Left lung (tissue), 10 donors: ENCODE results near the gene MTREX. TPM values are rescaled to one million over a fixed set of nuclear protein-coding genes. Genes with fewer than 3 reads are reported as not detected.

Experiments used
- ATAC-seq: fragments of 200-7000 bp; cut with Tn5 transposase; one replicate; pipeline ENCODE4 v1.9.1; 2020; ENCODE audit warnings: moderate library complexity
- DNase-seq, 4 donors: peaks; one replicate each; pipeline ENCODE4 v3.0.0-alpha.2; 2013 to 2020
- H3K27ac ChIP-seq, 2 donors: fragments of 200-600 bp; sonication (generic) in 1 of 2; one replicate each; pipeline versions ENCODE4 v1.5.0 to v1.8.0; 2020 to 2021
- H3K27me3 ChIP-seq, 2 donors: fragments of 200-600 bp; sonication (generic) in 1 of 2; one replicate each; pipeline versions ENCODE4 v1.5.0 to v1.8.0; 2020 to 2021
- H3K36me3 ChIP-seq, 2 donors: fragments of 200-600 bp; sonication (generic) in 1 of 2; one replicate each; pipeline versions ENCODE4 v1.5.0 to v1.8.0; 2020 to 2021
- H3K4me1 ChIP-seq, 2 donors: fragments of 200-600 bp; one replicate each; pipeline ENCODE4 v1.8.0; 2021
- H3K4me3 ChIP-seq, 2 donors: fragments of 200-600 bp; sonication (generic) in 1 of 2; one replicate each; pipeline versions ENCODE4 v1.5.0 to v1.8.0; 2020 to 2021; ENCODE audit warnings: mild to moderate bottlenecking in 1 of 2
- H3K9me3 ChIP-seq, 2 donors: fragments of 200-600 bp; sonication (generic) in 1 of 2; one replicate each; pipeline versions ENCODE4 v1.5.0 to v1.8.0; 2020 to 2021
- CTCF ChIP-seq, 2 donors: fragments of 200-600 bp; sonication (generic) in 1 of 2; IDR thresholded peaks; one replicate each; pipeline versions ENCODE4 v1.5.0 to v1.8.0; 2021; ENCODE audit warnings: antibody characterized with exemption in 2 of 2
- intact Hi-C, 2 donors: fragments of 100-400 bp; cut with DNase I; formaldehyde crosslinking; loops; one replicate each; pipeline versions ENCODE4 v1.11.2 to v1.14.2; 2022
- polyA plus RNA-seq, 6 donors: library from polyadenylated mRNA; unstranded; fragments of 120-200 nt; gene quantifications; one replicate each; pipeline ENCODE4 v1.2.1, GENCODE V29; 2013; ENCODE audit not compliant: insufficient read length in 6 of 6
- total RNA-seq, 2 donors: library from RNA; stranded (reverse); fragmentation: NEBNext Ultra II Directional; extraction: Animal tissue kit (Norgen Biotek cat#: 25700); gene quantifications; one replicate each; pipeline ENCODE4 v1.2.1, GENCODE V29; 2021
- donor health status: DM: no; HTN: yes; CAD: no.
- donor health status: DM: no; HTN: no; CAD: no.

The MTREX gene
- total and polyA plus RNA-seq, 8 donors = 48.8 to 112 (median 87.6) TPM

GRCh38 chr5:55385227-55385626 lies 77.4 kb downstream of the MTREX start:
- no peak for DNase-seq
- ATAC-seq = no peak
- no peak for TF ChIP-seq CTCF (IDR thresholded peaks at IDR 0.05)
- Histone ChIP-seq H3K9me3 (peaks cover 0 to 16% of the 10 kb centered on the region in 2 donors), H3K4me1 (no peaks in the 10 kb centered on the region), H3K27me3 (no peaks in the 10 kb centered on the region), H3K4me3 (no peak overlapping the region), H3K36me3 (peaks cover 0 to 58% of the 10 kb centered on the region in 2 donors), H3K27ac (no peak overlapping the region)
- intact Hi-C loops = no loop called here

- intact Hi-C loops = no loop called here
- peaks cover 0 to 60% of the 10 kb centered on the region in 2 donors for H3K36me3 ChIP-seq
Measured at GRCh38 chr5:55385846-55386245, 78.1 kb downstream of the MTREX start.

DNA sequence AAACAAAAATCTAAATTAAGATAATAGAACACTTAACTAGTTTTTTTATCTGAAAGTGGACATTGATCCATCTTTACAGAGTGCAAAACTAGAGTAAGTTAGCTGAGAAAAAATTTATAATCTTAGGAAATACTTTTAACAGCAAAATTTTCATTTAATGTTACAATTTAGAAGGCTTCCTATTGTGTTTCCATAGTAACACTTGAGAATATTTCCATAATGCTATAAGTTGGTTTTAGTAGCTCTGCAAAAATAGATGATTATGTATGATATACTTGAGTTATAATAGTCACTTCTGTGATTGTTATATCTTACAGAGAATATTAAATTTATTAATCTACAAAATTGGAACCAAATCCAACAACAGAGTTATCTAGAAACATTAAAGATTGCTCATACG lies 78.6 kb downstream of the MTREX start:
- DNase-seq (no peak), ATAC-seq (no peak)
- Histone ChIP-seq H3K9me3 (peaks cover 0 to 16% of the 10 kb centered on the region in 2 donors), H3K4me1 (no peaks in the 10 kb centered on the region), H3K27me3 (no peaks in the 10 kb centered on the region), H3K4me3 (no peak overlapping the region), H3K27ac (no peak overlapping the region), H3K36me3 (peaks cover 0 to 65% of the 10 kb centered on the region in 2 donors)
- TF ChIP-seq CTCF (IDR thresholded peaks at IDR 0.05) = no peak
- intact Hi-C loops = no loop called here

More at GRCh38 chr5:55385846-55386245, 78.1 kb downstream of the MTREX start:
- TF ChIP-seq CTCF (IDR thresholded peaks at IDR 0.05) = no peak
- Histone ChIP-seq H3K27me3 (no peaks in the 10 kb centered on the region), H3K4me3 (no peak overlapping the region), H3K27ac (no peak overlapping the region), H3K4me1 (no peaks in the 10 kb centered on the region), H3K9me3 (peaks cover 0 to 16% of the 10 kb centered on the region in 2 donors)
- DNase-seq (no peak), ATAC-seq (no peak)

DNA sequence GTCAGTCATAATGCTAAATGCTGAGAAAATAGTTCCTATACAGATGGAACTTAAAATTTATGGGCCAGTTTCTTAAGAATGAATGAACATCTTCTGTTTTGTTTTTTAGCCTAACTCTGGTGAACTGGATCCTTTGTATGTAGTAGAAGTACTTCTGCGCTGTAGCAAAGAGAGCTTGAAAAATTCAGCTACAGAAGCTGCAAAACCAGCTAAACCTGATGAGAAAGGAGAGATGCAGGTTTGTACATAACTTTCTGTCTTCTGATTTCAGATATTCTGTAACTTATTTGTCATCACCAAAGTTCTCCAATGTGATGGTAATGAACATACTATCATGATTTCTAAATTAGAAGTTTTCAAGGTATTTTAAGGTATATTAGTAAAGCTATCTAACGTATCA lies 80.1 kb downstream of the MTREX start:
- no peaks in the 10 kb centered on the region for H3K4me1 ChIP-seq
- intact Hi-C loops = no loop called here
- peaks cover 0 to 69% of the 10 kb centered on the region in 2 donors for H3K36me3 ChIP-seq
- no peak overlapping the region for H3K4me3 ChIP-seq
- no peak overlapping the region for H3K27ac ChIP-seq
- no peak for TF ChIP-seq CTCF (IDR thresholded peaks at IDR 0.05)
- H3K9me3 ChIP-seq = peaks cover 0 to 15% of the 10 kb centered on the region in 2 donors
- no peaks in the 10 kb centered on the region for H3K27me3 ChIP-seq
- ATAC-seq (no peak), DNase-seq (peak in 1 of 4 donors; percentile 32)

GRCh38 chr5:55391707-55392106 lies 83.9 kb downstream of the MTREX start:
- DNase-seq (no peak), ATAC-seq (no peak)
- H3K4me1 ChIP-seq = no peaks in the 10 kb centered on the region
- H3K4me3 ChIP-seq = no peak overlapping the region
- H3K36me3 ChIP-seq = peaks cover 0 to 60% of the 10 kb centered on the region in 2 donors
- intact Hi-C loops = no loop called here
- no peak overlapping the region for H3K27ac ChIP-seq
- TF ChIP-seq CTCF (IDR thresholded peaks at IDR 0.05) = no peak
- H3K9me3 ChIP-seq = peaks cover 0 to 5% of the 10 kb centered on the region in 2 donors
- H3K27me3 ChIP-seq = no peaks in the 10 kb centered on the region
